ENCODE data around the gene NHSL1.

- TF ChIP-seq ZNF302 (tag by site-specific recombination; IDR thresholded peaks at IDR 0.05; ENCODE audit: low read depth), result no peak
- TF ChIP-seq ZNF561 (tag by site-specific recombination; IDR thresholded peaks at IDR 0.05; ENCODE audit: borderline replicate concordance), result no peak
- TF ChIP-seq ZNF274 (IDR thresholded peaks at IDR 0.05; ENCODE audit: low read length), result no peak
- TF ChIP-seq ZNF274 (tag by site-specific recombination; IDR thresholded peaks at IDR 0.05; ENCODE audit: borderline replicate concordance), result no peak
Observed at GRCh38 chr6:138461647-138462046, 37.6 kb downstream of the NHSL1 start.
